GM12878 (cell line): ENCODE measurements around the gene ADAM10. TPM values are rescaled to one million over a fixed set of nuclear protein-coding genes. Genes with fewer than 3 reads are reported as not detected.

Experiments used
- ATAC-seq: fragments of 200-7000 bp; cut with Tn5 transposase; 3 replicates; pipeline ENCODE4 v1.9.1; 2020; ENCODE audit warnings: mild to moderate bottlenecking, moderate library complexity
- BruUV-seq: library from RNA; stranded (reverse); fragments of 400-500 nt; replicated peaks from 2 replicates; lab custom pipeline; 2021; lab: Mats Ljungman, UMichigan
- CTCF ChIA-PET: fragments of 300-600 bp; sonication (Branson Sonifier 250); formaldehyde crosslinking; extraction: SDS; loops from one replicate; lab custom pipeline; 2021; ENCODE audit warnings: inconsistent platforms; lab: Yijun Ruan, JAX
- POLR2A ChIA-PET: fragments of 350-600 bp; formaldehyde crosslinking; extraction: SDS; loops from one replicate; lab custom pipeline; 2021; ENCODE audit warnings: inconsistent platforms; lab: Charles Lee
- RAD21 ChIA-PET: fragments of 300-600 bp; sonication (Branson Sonifier 250); formaldehyde crosslinking; loops from one replicate; lab custom pipeline; 2023; ENCODE audit warnings: antibody characterized with exemption; ENCODE audit not compliant: unreplicated experiment; lab: Charles Lee
- SMC1A ChIA-PET: fragments of 300-600 bp; sonication (Branson Sonifier 250); formaldehyde crosslinking; loops from one replicate; lab custom pipeline; 2023; ENCODE audit not compliant: unreplicated experiment, uncharacterized antibody; lab: Charles Lee
- DNase-seq: peaks from one replicate; pipeline ENCODE4 v3.0.0-alpha.2; 2011; ENCODE audit warnings: low read depth, low spot score
- FAIRE-seq: peaks from 3 replicates; lab custom pipeline; 2011; peaks lifted over from hg19 to GRCh38; lab: Jason Lieb, UNC
- H2AFZ ChIP-seq: 2 replicates; pipeline ENCODE4 v1.6.0; 2011; ENCODE audit warnings: low read depth, low read length, control low read depth; ENCODE audit not compliant: control insufficient read depth
- H3K27ac ChIP-seq: 2 replicates; pipeline ENCODE4 v1.5.1; 2011; ENCODE audit warnings: control low read depth; ENCODE audit not compliant: control insufficient read depth, insufficient read depth
- H3K27me3 ChIP-seq, 2 experiments: replicated peaks in 1 of 2; 2 replicates each; pipeline versions ENCODE4 v1.6.0 to v1.6.1; 2011; ENCODE audit warnings: low read length in 1 of 2; ENCODE audit not compliant: control insufficient read depth in 2 of 2, insufficient read depth in 2 of 2
- H3K36me3 ChIP-seq, 2 experiments: 2 replicates each; pipeline ENCODE4 v1.5.1; 2011; ENCODE audit warnings: low read length in 1 of 2; ENCODE audit not compliant: control insufficient read depth in 2 of 2, insufficient read depth in 2 of 2
- H3K4me1 ChIP-seq: 2 replicates; pipeline ENCODE4 v1.6.1; 2011; ENCODE audit warnings: mild to moderate bottlenecking, low read length, moderate library complexity, mixed read lengths; ENCODE audit not compliant: control insufficient read depth, insufficient read depth
- H3K4me2 ChIP-seq: 2 replicates; pipeline ENCODE4 v1.6.0; 2011; ENCODE audit warnings: control low read depth; ENCODE audit not compliant: control insufficient read depth, insufficient read depth
- H3K4me3 ChIP-seq: fragments of 200-600 bp; sonication (generic); 2 replicates; pipeline ENCODE4 v1.5.1; 2016
- H3K79me2 ChIP-seq: 2 replicates; pipeline ENCODE4 v1.6.0; 2011; ENCODE audit warnings: low read length; ENCODE audit not compliant: control insufficient read depth, insufficient read depth
- H3K9ac ChIP-seq: 2 replicates; pipeline ENCODE4 v1.8.0; 2011; ENCODE audit warnings: low read length, control low read depth, mixed read lengths; ENCODE audit not compliant: control insufficient read depth, insufficient read depth
- H3K9me3 ChIP-seq: replicated peaks from 3 replicates; pipeline ENCODE4 v1.5.1; 2011; ENCODE audit warnings: mild to moderate bottlenecking, low read length; ENCODE audit not compliant: control insufficient read depth, insufficient read depth
- H4K20me1 ChIP-seq: 2 replicates; pipeline ENCODE4 v1.6.0; 2011; ENCODE audit not compliant: control insufficient read depth, insufficient read depth
- CHD4 ChIP-seq: fragments of 200-600 bp; sonication (generic); IDR thresholded peaks from 2 replicates; pipeline ENCODE4 v1.6.1; 2016; ENCODE audit warnings: mild to moderate bottlenecking
- HCFC1 ChIP-seq: fragments of 150-350 bp; IDR thresholded peaks from 2 replicates; pipeline ENCODE4 v1.6.1; 2014; ENCODE audit warnings: low read length
- NFYA ChIP-seq: IDR thresholded peaks from 2 replicates; pipeline ENCODE4 v1.6.1; 2011; ENCODE audit warnings: low read depth, mild to moderate bottlenecking, low read length, improper control_type of control experiment, borderline replicate concordance
- NR2C2 ChIP-seq: IDR thresholded peaks from 2 replicates; pipeline ENCODE4 v1.6.1; 2011; ENCODE audit warnings: borderline replicate concordance, low read depth; ENCODE audit not compliant: control insufficient read depth, insufficient read length
- PAX8 ChIP-seq: fragments of 450-650 bp; IDR thresholded peaks from 2 replicates; pipeline ENCODE4 v1.6.1; 2017; ENCODE audit warnings: mild to moderate bottlenecking, moderate library complexity
- POLR2A ChIP-seq: IDR thresholded peaks from 2 replicates; pipeline ENCODE4 v1.6.1; 2011; ENCODE audit warnings: low read depth, mild to moderate bottlenecking, low read length
- ZSCAN29 ChIP-seq: fragments of 450-650 bp; IDR thresholded peaks from 2 replicates; pipeline ENCODE4 v1.6.1; 2017; ENCODE audit warnings: mild to moderate bottlenecking, moderate library complexity
- WGBS: methylation state at CpG from one replicate; pipeline ENCODE4 v1.1.6; 2016; ENCODE audit warnings: low lambda C conversion rate; ENCODE audit not compliant: insufficient replicate concordance, insufficient coverage; ENCODE audit errors: missing lambda C conversion rate; 5-methylcytosine and 5-hydroxymethylcytosine counted together
- in situ Hi-C: fragments of 300-500 bp; cut with MboI; formaldehyde crosslinking; loops from 9 replicates; pipeline ENCODE4 v1.14.3; 2018; ENCODE audit warnings: mixed read lengths
- intact Hi-C: fragments of 100-400 bp; cut with micrococcal nuclease; formaldehyde crosslinking; loops from one replicate; pipeline ENCODE4 v1.14.2; 2022; ENCODE audit not compliant: unreplicated experiment
- polyA plus RNA-seq, 11 experiments: library from polyadenylated mRNA; depleted of rRNA in 4 of 11; unstranded in 6 of 11; stranded (reverse) in 5 of 11; fragments of >200 nt; fragmentation: Nextera tagmentation in 4 of 11; fragmentation: Illumina TruSeq in 1 of 11; extraction: Ambion mirVana in 4 of 11; extraction: Trizol in 1 of 11; gene quantifications; 1 replicate in 1 of 11; 2 replicates in 10 of 11; pipeline versions ENCODE4 v1.2.1 to v1.2.3, GENCODE V29; 2011 to 2016; ENCODE audit warnings: inconsistent platforms in 2 of 11, missing spikeins in 2 of 11, low read depth in 1 of 11
- total RNA-seq, 4 experiments: library from RNA; depleted of rRNA in 3 of 4; stranded (reverse); fragments of >200 nt in 3 of 4; fragmentation: Illumina TruSeq in 1 of 4; extraction: Trizol in 1 of 4; gene quantifications; 2 replicates each; pipeline versions ENCODE4 v1.2.1 to v1.2.3, GENCODE V29; 2013 to 2021
- TF ChIP-seq, protein P1 (sequence below): fragments of 450-650 bp; IDR thresholded peaks from 2 replicates; pipeline ENCODE4 v1.6.1; 2017; ENCODE audit warnings: antibody characterized with exemption, mild to moderate bottlenecking, moderate library complexity
- TF ChIP-seq, protein P2 (sequence below): IDR thresholded peaks from 2 replicates; pipeline ENCODE4 v1.6.1; 2011; ENCODE audit warnings: low read depth, mild to moderate bottlenecking, low read length, moderate library complexity, borderline replicate concordance; ENCODE audit errors: extremely low read depth
- TF ChIP-seq, protein P3 (sequence below): fragments of 450-650 bp; IDR thresholded peaks from 2 replicates; pipeline ENCODE4 v1.6.1; 2017; ENCODE audit warnings: mild to moderate bottlenecking, moderate library complexity
- TF ChIP-seq, protein P4 (sequence below): fragments of 450-650 bp; formaldehyde crosslinking; IDR thresholded peaks from 2 replicates; pipeline ENCODE4 v1.4.0; 2020; ENCODE audit warnings: mild to moderate bottlenecking, moderate library complexity

ADAM10 gene
- total and polyA plus RNA-seq, 10 of the 15 experiments (the other 5 are each of a cell fraction or from before 2014, with no cell fraction given) = 10.0 to 88.9 (median 51.7) TPM

DNA sequence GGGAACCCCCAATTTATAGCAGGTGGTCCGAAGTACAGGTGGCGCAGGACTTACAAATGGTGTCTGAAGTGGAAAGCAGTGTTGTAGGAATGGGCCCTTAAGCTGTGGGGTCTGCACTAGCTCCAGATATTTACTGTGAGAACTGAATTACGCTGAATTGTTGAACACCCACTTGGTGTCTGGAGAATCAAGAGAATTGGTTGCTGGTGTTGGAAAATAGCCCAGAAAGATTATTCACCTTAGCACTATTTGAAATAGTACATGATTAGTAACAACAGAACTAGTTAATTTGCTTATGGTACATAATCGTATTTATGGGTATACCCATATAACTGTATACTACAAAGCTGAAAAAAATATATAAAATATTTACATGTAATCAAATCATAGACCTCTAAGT is 64.8 kb downstream of the ADAM10 start (continued):
- TF ChIP-seq, protein P1, sequence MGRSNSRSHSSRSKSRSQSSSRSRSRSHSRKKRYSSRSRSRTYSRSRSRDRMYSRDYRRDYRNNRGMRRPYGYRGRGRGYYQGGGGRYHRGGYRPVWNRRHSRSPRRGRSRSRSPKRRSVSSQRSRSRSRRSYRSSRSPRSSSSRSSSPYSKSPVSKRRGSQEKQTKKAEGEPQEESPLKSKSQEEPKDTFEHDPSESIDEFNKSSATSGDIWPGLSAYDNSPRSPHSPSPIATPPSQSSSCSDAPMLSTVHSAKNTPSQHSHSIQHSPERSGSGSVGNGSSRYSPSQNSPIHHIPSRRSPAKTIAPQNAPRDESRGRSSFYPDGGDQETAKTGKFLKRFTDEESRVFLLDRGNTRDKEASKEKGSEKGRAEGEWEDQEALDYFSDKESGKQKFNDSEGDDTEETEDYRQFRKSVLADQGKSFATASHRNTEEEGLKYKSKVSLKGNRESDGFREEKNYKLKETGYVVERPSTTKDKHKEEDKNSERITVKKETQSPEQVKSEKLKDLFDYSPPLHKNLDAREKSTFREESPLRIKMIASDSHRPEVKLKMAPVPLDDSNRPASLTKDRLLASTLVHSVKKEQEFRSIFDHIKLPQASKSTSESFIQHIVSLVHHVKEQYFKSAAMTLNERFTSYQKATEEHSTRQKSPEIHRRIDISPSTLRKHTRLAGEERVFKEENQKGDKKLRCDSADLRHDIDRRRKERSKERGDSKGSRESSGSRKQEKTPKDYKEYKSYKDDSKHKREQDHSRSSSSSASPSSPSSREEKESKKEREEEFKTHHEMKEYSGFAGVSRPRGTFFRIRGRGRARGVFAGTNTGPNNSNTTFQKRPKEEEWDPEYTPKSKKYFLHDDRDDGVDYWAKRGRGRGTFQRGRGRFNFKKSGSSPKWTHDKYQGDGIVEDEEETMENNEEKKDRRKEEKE = no peak
- TF ChIP-seq NFYA (no peak), ZSCAN29 (no peak), POLR2A (no peak)
- TF ChIP-seq, protein P2, sequence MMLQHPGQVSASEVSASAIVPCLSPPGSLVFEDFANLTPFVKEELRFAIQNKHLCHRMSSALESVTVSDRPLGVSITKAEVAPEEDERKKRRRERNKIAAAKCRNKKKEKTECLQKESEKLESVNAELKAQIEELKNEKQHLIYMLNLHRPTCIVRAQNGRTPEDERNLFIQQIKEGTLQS = no peak

DNA sequence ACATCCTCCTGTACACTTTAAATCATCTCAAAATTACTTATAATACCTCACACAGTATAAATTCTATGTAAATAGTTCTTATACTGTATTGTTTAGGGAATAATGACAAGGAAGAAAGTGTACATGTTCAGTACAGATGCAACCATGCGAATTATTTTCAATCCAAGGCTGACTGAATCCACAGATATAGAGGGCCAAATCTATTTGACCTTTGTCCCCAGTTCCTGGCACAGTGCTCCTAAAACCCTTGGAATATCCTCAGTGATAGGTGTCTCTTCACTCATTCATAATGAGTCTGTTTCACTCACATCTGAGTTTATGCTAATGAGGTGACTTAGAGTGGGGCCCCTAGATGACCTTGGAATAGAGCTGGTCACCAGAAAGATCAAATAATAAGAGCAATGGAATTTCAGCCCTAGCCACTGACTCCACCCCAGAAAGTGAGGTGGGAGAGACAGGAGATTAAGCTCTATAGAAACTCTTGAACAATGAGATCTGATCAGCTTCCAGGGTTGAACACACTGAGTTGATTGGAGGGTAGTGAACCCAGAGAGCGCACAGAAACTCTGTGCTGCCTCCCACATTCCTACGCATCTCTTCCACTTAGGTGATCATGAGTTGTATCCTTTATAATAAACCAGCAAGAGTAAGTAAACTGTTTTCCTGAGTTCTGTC is 65.3 kb downstream of the ADAM10 start:
- SMC1A ChIA-PET = interaction anchor here (0.9 kb wide), 1 partner anchor 28 kb away, joined by 3 read pairs; no protein-coding TSS in a partner anchor
- no peak for FAIRE-seq
- CTCF ChIA-PET = interaction anchor here (1.3 kb wide), 1 partner anchor 56 kb away, joined by 3 read pairs; no protein-coding TSS in a partner anchor
- no peak for TF ChIP-seq PAX8
- no peak for TF ChIP-seq CHD4
- TF ChIP-seq, protein P3, sequence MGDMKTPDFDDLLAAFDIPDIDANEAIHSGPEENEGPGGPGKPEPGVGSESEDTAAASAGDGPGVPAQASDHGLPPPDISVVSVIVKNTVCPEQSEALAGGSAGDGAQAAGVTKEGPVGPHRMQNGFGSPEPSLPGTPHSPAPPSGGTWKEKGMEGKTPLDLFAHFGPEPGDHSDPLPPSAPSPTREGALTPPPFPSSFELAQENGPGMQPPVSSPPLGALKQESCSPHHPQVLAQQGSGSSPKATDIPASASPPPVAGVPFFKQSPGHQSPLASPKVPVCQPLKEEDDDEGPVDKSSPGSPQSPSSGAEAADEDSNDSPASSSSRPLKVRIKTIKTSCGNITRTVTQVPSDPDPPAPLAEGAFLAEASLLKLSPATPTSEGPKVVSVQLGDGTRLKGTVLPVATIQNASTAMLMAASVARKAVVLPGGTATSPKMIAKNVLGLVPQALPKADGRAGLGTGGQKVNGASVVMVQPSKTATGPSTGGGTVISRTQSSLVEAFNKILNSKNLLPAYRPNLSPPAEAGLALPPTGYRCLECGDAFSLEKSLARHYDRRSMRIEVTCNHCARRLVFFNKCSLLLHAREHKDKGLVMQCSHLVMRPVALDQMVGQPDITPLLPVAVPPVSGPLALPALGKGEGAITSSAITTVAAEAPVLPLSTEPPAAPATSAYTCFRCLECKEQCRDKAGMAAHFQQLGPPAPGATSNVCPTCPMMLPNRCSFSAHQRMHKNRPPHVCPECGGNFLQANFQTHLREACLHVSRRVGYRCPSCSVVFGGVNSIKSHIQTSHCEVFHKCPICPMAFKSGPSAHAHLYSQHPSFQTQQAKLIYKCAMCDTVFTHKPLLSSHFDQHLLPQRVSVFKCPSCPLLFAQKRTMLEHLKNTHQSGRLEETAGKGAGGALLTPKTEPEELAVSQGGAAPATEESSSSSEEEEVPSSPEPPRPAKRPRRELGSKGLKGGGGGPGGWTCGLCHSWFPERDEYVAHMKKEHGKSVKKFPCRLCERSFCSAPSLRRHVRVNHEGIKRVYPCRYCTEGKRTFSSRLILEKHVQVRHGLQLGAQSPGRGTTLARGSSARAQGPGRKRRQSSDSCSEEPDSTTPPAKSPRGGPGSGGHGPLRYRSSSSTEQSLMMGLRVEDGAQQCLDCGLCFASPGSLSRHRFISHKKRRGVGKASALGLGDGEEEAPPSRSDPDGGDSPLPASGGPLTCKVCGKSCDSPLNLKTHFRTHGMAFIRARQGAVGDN = no peak
- TF ChIP-seq HCFC1 = no peak
- TF ChIP-seq, protein P4, sequence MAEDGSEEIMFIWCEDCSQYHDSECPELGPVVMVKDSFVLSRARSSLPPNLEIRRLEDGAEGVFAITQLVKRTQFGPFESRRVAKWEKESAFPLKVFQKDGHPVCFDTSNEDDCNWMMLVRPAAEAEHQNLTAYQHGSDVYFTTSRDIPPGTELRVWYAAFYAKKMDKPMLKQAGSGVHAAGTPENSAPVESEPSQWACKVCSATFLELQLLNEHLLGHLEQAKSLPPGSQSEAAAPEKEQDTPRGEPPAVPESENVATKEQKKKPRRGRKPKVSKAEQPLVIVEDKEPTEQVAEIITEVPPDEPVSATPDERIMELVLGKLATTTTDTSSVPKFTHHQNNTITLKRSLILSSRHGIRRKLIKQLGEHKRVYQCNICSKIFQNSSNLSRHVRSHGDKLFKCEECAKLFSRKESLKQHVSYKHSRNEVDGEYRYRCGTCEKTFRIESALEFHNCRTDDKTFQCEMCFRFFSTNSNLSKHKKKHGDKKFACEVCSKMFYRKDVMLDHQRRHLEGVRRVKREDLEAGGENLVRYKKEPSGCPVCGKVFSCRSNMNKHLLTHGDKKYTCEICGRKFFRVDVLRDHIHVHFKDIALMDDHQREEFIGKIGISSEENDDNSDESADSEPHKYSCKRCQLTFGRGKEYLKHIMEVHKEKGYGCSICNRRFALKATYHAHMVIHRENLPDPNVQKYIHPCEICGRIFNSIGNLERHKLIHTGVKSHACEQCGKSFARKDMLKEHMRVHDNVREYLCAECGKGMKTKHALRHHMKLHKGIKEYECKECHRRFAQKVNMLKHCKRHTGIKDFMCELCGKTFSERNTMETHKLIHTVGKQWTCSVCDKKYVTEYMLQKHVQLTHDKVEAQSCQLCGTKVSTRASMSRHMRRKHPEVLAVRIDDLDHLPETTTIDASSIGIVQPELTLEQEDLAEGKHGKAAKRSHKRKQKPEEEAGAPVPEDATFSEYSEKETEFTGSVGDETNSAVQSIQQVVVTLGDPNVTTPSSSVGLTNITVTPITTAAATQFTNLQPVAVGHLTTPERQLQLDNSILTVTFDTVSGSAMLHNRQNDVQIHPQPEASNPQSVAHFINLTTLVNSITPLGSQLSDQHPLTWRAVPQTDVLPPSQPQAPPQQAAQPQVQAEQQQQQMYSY (CRISPR knock-in tag) = no peak
- TF ChIP-seq NR2C2 = no peak

More for the DNA sequence above, 65.3 kb downstream of the ADAM10 start:
- BruUV-seq = no TSS peak
- no peak overlapping the region for H3K4me3 ChIP-seq
- no peaks in the 10 kb centered on the region for H3K27me3 ChIP-seq
- 100% methylated on average over 3 of the region's 3 CpGs for WGBS
- H3K4me1 ChIP-seq = no peaks in the 10 kb centered on the region
- DNase-seq (no peak), ATAC-seq (no peak)
- RAD21 ChIA-PET = no interaction called here
- no peaks in the 10 kb centered on the region for H3K9me3 ChIP-seq
- in situ Hi-C loops (no loop called here), intact Hi-C loops (no loop called here)
- POLR2A ChIA-PET = interaction anchor here (0.7 kb wide), 1 partner anchor 210 kb away, joined by 4 read pairs; no protein-coding TSS in a partner anchor
- no peaks in the 10 kb centered on the region for H4K20me1 ChIP-seq
- H3K4me2 ChIP-seq = no peak overlapping the region
- H3K36me3 ChIP-seq = peaks cover 0 to 8% of the 10 kb centered on the region in 2 experiments; a peak in 2 of 4 replicates
- no peak overlapping the region for H3K27ac ChIP-seq
- H3K9ac ChIP-seq = no peak overlapping the region
- H3K79me2 ChIP-seq = peaks cover 16% of the 10 kb centered on the region
- no peak overlapping the region for H2AFZ ChIP-seq
